GM12892 (cell line): ENCODE results near the gene ARHGEF11.

Source experiments
- POLR2AphosphoS5 ChIP-seq: IDR thresholded peaks from 2 replicates; pipeline ENCODE4 v1.6.1; 2011; ENCODE audit warnings: low read depth, low read length, control low read depth
- TAF1 ChIP-seq: IDR thresholded peaks from 2 replicates; pipeline ENCODE4 v1.6.1; 2011; ENCODE audit warnings: low read depth, mild to moderate bottlenecking, control low read depth, low read length, borderline replicate concordance

DNA sequence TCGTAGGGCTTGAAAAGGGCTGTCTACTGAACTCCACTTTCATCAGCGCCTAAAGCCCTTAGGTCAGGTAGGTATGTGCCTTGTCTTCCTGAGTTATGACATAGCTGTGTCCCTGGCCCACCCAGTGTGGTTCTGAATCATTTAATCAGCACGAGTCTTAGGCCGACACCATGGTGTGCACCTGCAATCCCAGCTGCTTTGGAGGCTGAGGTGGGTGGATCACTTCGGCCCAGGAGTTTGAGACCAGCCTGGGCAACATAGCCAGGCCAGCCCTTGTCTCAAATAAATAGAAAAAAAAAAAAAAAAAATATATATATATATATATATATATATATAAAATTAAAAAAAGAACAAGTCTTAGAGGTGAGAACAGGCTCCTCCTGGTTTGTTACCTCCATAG lies 109.4 kb downstream of the ARHGEF11 start:
- TF ChIP-seq POLR2AphosphoS5 = no peak
- TF ChIP-seq TAF1 = no peak
